WTC11 (cell line): Measurements from ENCODE around the gene STK11. TPM values are rescaled to one million over a fixed set of nuclear protein-coding genes. Genes with fewer than 3 reads are reported as not detected.
A peak's percentile ranks its signal among the peaks of the same experiment; 100 is the strongest.

Experiments
- ATAC-seq: fragments of 200-7000 bp; cut with Tn5 transposase; 2 replicates; pipeline ENCODE4 v1.10.0; 2021; ENCODE audit warnings: mild to moderate bottlenecking, moderate library complexity
- CTCF ChIA-PET: fragments of 300-600 bp; sonication (Branson Sonifier 250); formaldehyde crosslinking; loops from one replicate; lab custom pipeline; 2021; ENCODE audit warnings: antibody characterized with exemption; lab: Charles Lee
- POLR2A ChIA-PET: fragments of 350-600 bp; sonication (Branson Sonifier 250); formaldehyde crosslinking; loops from one replicate; lab custom pipeline; 2021; ENCODE audit warnings: antibody characterized with exemption; lab: Charles Lee
- DNase-seq: peaks from one replicate; pipeline ENCODE4 v3.0.0; 2021; ENCODE audit warnings: low spot score
- H3K27ac Mint-ChIP-seq: 2 replicates; pipeline ENCODE4 v1.8.0; 2021; ENCODE audit warnings: mixed read lengths
- H3K27me3 Mint-ChIP-seq: 2 replicates; pipeline ENCODE4 v1.8.0; 2021; ENCODE audit warnings: low read depth, mild to moderate bottlenecking, moderate library complexity, mixed read lengths
- H3K36me3 Mint-ChIP-seq: 2 replicates; pipeline ENCODE4 v1.8.0; 2021; ENCODE audit warnings: mixed read lengths
- H3K4me1 Mint-ChIP-seq: 2 replicates; pipeline ENCODE4 v1.8.0; 2022; ENCODE audit warnings: mixed read lengths
- H3K4me3 Mint-ChIP-seq: 2 replicates; pipeline ENCODE4 v1.8.0; 2021; ENCODE audit warnings: mild to moderate bottlenecking, moderate library complexity, mixed read lengths
- H3K9me3 Mint-ChIP-seq: 2 replicates; pipeline ENCODE4 v1.8.0; 2021; ENCODE audit warnings: mixed read lengths
- CBFB ChIP-seq: sonication (generic); formaldehyde crosslinking; IDR thresholded peaks from 2 replicates; pipeline ENCODE4 v1.8.1; 2022; ENCODE audit warnings: mild to moderate bottlenecking, low read depth, missing genetic modification reagents
- CREB1 ChIP-seq: sonication (generic); formaldehyde crosslinking; IDR thresholded peaks from 2 replicates; pipeline ENCODE4 v1.8.0; 2023; ENCODE audit warnings: mild to moderate bottlenecking, missing genetic modification reagents
- CREM ChIP-seq: sonication (generic); formaldehyde crosslinking; IDR thresholded peaks from 2 replicates; pipeline ENCODE4 v1.8.1; 2022; ENCODE audit warnings: mild to moderate bottlenecking, missing genetic modification reagents, moderate library complexity
- NR3C1 ChIP-seq: sonication (generic); formaldehyde crosslinking; conservative IDR thresholded peaks from 2 replicates; pipeline ENCODE4 v1.8.1; 2023; ENCODE audit warnings: low read depth, mild to moderate bottlenecking, missing genetic modification reagents
- ZNF138 ChIP-seq: sonication (generic); formaldehyde crosslinking; conservative IDR thresholded peaks from 2 replicates; pipeline ENCODE4 v1.8.1; 2022; ENCODE audit warnings: mild to moderate bottlenecking, moderate library complexity, missing genetic modification reagents
- ZNF317 ChIP-seq: sonication (generic); formaldehyde crosslinking; IDR thresholded peaks from 2 replicates; pipeline ENCODE4 v1.8.1; 2023; ENCODE audit warnings: low read depth, mild to moderate bottlenecking, moderate library complexity, missing genetic modification reagents, borderline replicate concordance
- total RNA-seq: library from RNA; stranded (reverse); gene quantifications from 3 replicates; pipeline ENCODE4 v1.2.3, GENCODE V29; 2021
- TF ChIP-seq, protein P1 (sequence below): sonication (generic); formaldehyde crosslinking; IDR thresholded peaks from 2 replicates; pipeline ENCODE4 v1.8.1; 2023; ENCODE audit warnings: mild to moderate bottlenecking, missing genetic modification reagents, borderline replicate concordance
- TF ChIP-seq, protein P2 (sequence below): sonication (generic); formaldehyde crosslinking; IDR thresholded peaks from 2 replicates; pipeline ENCODE4 v1.8.1; 2022; ENCODE audit warnings: low read depth, missing genetic modification reagents, borderline replicate concordance
- TF ChIP-seq, protein P3 (sequence below): sonication (generic); formaldehyde crosslinking; IDR thresholded peaks from 2 replicates; pipeline ENCODE4 v1.8.0; 2023; ENCODE audit warnings: missing genetic modification reagents, mild to moderate bottlenecking, borderline replicate concordance
- TF ChIP-seq, protein P4 (sequence below): fragments of 250-450 bp; sonication (Bioruptor Pico); IDR thresholded peaks from 2 replicates; pipeline ENCODE4 v1.9.0; 2021; ENCODE audit warnings: mild to moderate bottlenecking
- TF ChIP-seq, protein P5 (sequence below): sonication (generic); formaldehyde crosslinking; IDR thresholded peaks from 2 replicates; pipeline ENCODE4 v1.8.1; 2023; ENCODE audit warnings: mild to moderate bottlenecking, missing genetic modification reagents, moderate library complexity
- TF ChIP-seq, protein P6 (sequence below): fragments of 250-450 bp; sonication (Bioruptor Pico); conservative IDR thresholded peaks from 2 replicates; pipeline ENCODE4 v1.9.0; 2021; ENCODE audit warnings: mild to moderate bottlenecking
- TF ChIP-seq, protein P7 (sequence below): fragments of 250-450 bp; sonication (Bioruptor Pico); IDR thresholded peaks from 2 replicates; pipeline ENCODE4 v2.1.2; 2022; ENCODE audit warnings: mild to moderate bottlenecking, moderate library complexity

The STK11 gene
- total RNA-seq, 1 experiment from 2014 or later: 112 TPM

DNA sequence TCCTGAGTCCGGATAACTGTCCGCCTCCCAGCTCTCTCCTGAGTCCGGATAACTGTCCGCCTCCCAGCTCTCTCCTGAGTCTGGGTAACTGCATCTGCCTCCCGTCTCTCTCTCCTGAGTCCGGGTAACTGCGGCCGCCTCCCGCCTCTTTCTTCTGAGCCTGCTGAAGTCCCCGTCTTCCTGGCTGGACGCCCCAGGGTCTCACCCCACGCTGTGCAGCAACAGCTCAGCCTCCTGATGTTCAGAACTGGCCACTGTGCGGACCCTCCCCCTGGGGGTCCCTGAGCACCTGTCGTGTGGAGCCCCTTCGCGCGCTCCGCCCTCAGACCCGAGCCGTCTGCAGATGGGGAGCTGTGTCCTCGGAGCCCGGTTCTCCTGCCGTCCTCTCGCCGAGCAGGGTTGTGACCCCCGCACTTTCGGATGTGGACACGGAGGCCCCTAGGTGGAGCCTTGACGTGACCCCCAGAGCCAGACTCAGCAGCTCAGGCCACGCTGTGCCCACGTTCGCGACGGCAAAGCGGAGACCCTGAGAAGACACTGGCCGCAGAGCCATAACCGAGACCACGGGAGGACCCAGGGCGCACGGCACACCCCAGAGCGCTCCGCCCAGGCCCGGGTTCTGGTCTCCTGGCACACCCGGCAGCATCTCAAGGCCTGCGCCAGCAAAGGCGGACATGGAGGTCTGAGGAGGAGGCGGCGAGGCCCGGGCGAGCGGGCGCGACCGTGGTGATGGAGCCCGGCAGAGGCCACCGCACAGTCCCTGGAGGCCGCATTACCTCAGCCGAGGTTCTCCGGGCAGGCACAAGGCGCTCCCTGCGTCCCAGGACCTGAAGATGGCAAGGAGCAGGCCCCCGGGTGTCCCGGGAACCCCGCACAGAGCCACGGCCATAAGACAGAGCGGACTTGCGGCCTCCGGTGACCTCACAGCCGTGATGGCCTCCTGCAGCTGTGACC is 47.4 kb upstream of the STK11 start:
- ChIA-PET CTCF (no interaction called here), POLR2A (no interaction called here)
- H3K36me3 Mint-ChIP-seq: no peaks in the 10 kb centered on the region
- no peaks in the 10 kb centered on the region for H3K27me3 Mint-ChIP-seq
- peak; percentile 14 for DNase-seq
- no peak for ATAC-seq
- H3K27ac Mint-ChIP-seq: no peak overlapping the region
- H3K9me3 Mint-ChIP-seq: no peaks in the 10 kb centered on the region
- peaks cover 7% of the 10 kb centered on the region for H3K4me1 Mint-ChIP-seq
- no peak overlapping the region for H3K4me3 Mint-ChIP-seq
- no peak for TF ChIP-seq CREB1 (CRISPR knock-in tag)
- TF ChIP-seq, protein P1, sequence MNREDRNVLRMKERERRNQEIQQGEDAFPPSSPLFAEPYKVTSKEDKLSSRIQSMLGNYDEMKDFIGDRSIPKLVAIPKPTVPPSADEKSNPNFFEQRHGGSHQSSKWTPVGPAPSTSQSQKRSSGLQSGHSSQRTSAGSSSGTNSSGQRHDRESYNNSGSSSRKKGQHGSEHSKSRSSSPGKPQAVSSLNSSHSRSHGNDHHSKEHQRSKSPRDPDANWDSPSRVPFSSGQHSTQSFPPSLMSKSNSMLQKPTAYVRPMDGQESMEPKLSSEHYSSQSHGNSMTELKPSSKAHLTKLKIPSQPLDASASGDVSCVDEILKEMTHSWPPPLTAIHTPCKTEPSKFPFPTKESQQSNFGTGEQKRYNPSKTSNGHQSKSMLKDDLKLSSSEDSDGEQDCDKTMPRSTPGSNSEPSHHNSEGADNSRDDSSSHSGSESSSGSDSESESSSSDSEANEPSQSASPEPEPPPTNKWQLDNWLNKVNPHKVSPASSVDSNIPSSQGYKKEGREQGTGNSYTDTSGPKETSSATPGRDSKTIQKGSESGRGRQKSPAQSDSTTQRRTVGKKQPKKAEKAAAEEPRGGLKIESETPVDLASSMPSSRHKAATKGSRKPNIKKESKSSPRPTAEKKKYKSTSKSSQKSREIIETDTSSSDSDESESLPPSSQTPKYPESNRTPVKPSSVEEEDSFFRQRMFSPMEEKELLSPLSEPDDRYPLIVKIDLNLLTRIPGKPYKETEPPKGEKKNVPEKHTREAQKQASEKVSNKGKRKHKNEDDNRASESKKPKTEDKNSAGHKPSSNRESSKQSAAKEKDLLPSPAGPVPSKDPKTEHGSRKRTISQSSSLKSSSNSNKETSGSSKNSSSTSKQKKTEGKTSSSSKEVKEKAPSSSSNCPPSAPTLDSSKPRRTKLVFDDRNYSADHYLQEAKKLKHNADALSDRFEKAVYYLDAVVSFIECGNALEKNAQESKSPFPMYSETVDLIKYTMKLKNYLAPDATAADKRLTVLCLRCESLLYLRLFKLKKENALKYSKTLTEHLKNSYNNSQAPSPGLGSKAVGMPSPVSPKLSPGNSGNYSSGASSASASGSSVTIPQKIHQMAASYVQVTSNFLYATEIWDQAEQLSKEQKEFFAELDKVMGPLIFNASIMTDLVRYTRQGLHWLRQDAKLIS: no peak
- no peak for TF ChIP-seq ZNF138 (CRISPR knock-in tag)
- no peak for TF ChIP-seq ZNF317 (CRISPR knock-in tag)
- TF ChIP-seq, protein P2, sequence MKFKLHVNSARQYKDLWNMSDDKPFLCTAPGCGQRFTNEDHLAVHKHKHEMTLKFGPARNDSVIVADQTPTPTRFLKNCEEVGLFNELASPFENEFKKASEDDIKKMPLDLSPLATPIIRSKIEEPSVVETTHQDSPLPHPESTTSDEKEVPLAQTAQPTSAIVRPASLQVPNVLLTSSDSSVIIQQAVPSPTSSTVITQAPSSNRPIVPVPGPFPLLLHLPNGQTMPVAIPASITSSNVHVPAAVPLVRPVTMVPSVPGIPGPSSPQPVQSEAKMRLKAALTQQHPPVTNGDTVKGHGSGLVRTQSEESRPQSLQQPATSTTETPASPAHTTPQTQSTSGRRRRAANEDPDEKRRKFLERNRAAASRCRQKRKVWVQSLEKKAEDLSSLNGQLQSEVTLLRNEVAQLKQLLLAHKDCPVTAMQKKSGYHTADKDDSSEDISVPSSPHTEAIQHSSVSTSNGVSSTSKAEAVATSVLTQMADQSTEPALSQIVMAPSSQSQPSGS (CRISPR knock-in tag): no peak
- TF ChIP-seq, protein P3, sequence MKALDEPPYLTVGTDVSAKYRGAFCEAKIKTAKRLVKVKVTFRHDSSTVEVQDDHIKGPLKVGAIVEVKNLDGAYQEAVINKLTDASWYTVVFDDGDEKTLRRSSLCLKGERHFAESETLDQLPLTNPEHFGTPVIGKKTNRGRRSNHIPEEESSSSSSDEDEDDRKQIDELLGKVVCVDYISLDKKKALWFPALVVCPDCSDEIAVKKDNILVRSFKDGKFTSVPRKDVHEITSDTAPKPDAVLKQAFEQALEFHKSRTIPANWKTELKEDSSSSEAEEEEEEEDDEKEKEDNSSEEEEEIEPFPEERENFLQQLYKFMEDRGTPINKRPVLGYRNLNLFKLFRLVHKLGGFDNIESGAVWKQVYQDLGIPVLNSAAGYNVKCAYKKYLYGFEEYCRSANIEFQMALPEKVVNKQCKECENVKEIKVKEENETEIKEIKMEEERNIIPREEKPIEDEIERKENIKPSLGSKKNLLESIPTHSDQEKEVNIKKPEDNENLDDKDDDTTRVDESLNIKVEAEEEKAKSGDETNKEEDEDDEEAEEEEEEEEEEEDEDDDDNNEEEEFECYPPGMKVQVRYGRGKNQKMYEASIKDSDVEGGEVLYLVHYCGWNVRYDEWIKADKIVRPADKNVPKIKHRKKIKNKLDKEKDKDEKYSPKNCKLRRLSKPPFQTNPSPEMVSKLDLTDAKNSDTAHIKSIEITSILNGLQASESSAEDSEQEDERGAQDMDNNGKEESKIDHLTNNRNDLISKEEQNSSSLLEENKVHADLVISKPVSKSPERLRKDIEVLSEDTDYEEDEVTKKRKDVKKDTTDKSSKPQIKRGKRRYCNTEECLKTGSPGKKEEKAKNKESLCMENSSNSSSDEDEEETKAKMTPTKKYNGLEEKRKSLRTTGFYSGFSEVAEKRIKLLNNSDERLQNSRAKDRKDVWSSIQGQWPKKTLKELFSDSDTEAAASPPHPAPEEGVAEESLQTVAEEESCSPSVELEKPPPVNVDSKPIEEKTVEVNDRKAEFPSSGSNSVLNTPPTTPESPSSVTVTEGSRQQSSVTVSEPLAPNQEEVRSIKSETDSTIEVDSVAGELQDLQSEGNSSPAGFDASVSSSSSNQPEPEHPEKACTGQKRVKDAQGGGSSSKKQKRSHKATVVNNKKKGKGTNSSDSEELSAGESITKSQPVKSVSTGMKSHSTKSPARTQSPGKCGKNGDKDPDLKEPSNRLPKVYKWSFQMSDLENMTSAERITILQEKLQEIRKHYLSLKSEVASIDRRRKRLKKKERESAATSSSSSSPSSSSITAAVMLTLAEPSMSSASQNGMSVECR (CRISPR knock-in tag): no peak
- TF ChIP-seq CREM (CRISPR knock-in tag): no peak
- TF ChIP-seq, protein P4, sequence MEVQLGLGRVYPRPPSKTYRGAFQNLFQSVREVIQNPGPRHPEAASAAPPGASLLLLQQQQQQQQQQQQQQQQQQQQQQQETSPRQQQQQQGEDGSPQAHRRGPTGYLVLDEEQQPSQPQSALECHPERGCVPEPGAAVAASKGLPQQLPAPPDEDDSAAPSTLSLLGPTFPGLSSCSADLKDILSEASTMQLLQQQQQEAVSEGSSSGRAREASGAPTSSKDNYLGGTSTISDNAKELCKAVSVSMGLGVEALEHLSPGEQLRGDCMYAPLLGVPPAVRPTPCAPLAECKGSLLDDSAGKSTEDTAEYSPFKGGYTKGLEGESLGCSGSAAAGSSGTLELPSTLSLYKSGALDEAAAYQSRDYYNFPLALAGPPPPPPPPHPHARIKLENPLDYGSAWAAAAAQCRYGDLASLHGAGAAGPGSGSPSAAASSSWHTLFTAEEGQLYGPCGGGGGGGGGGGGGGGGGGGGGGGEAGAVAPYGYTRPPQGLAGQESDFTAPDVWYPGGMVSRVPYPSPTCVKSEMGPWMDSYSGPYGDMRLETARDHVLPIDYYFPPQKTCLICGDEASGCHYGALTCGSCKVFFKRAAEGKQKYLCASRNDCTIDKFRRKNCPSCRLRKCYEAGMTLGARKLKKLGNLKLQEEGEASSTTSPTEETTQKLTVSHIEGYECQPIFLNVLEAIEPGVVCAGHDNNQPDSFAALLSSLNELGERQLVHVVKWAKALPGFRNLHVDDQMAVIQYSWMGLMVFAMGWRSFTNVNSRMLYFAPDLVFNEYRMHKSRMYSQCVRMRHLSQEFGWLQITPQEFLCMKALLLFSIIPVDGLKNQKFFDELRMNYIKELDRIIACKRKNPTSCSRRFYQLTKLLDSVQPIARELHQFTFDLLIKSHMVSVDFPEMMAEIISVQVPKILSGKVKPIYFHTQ (CRISPR knock-in tag): no peak
- TF ChIP-seq CBFB: no peak
- no peak for TF ChIP-seq NR3C1 (CRISPR knock-in tag)
- TF ChIP-seq, protein P5, sequence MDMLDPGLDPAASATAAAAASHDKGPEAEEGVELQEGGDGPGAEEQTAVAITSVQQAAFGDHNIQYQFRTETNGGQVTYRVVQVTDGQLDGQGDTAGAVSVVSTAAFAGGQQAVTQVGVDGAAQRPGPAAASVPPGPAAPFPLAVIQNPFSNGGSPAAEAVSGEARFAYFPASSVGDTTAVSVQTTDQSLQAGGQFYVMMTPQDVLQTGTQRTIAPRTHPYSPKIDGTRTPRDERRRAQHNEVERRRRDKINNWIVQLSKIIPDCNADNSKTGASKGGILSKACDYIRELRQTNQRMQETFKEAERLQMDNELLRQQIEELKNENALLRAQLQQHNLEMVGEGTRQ (CRISPR knock-in tag): no peak
- TF ChIP-seq, protein P6, sequence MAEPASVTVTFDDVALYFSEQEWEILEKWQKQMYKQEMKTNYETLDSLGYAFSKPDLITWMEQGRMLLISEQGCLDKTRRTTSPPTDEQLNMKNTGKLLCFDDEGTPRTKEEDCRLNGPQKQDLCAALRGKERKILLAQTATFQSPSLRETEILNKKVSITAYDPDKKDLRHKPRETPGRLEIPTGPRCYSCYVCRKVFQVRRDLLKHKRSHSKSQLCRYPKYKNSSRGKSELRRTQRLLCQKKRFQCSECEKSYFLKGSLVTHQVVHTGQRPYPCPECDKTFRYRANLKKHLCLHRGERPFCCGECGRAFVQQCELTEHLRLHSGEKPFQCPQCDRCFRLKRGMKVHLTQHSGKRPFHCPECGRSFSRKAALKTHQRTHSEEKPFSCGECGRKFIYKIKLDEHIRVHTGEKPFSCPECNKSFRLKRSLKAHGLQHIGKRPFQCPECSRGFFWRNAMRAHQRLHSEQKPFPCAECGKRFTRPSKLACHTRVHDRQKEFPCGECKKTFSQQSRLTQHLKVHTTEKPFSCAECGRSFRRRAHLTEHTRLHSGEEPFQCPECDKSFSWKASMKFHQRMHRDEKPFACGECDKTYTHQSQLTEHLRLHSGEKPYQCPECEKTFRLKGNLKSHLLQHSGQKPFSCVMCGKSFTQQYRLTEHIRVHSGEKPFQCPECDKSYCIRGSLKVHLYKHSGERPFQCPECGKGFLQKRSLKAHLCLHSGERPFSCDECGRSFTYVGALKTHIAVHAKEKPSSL (CRISPR knock-in tag): no peak
- TF ChIP-seq, protein P7, sequence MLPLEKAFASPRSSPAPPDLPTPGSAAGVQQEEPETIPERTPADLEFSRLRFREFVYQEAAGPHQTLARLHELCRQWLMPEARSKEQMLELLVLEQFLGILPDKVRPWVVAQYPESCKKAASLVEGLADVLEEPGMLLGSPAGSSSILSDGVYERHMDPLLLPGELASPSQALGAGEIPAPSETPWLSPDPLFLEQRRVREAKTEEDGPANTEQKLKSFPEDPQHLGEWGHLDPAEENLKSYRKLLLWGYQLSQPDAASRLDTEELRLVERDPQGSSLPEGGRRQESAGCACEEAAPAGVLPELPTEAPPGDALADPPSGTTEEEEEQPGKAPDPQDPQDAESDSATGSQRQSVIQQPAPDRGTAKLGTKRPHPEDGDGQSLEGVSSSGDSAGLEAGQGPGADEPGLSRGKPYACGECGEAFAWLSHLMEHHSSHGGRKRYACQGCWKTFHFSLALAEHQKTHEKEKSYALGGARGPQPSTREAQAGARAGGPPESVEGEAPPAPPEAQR (CRISPR knock-in tag): no peak
